SIG-M5 treated with dmso at 0.1 percent for 504 hours (cell line): ENCODE results near the gene IL22RA2.
"Not testable (repeated sequence)": the region's sequence is repeated elsewhere in the genome, so short reads cannot be mapped to it uniquely, and the experiment has no call there.

Experiments
- DNase-seq: peaks from one replicate; lab custom pipeline; 2025; ENCODE audit not compliant: unreplicated experiment; lab: John Stamatoyannopoulos, UW

IL22RA2 gene

GRCh38 chr6:137126875-137127485 is 46.5 kb downstream of the IL22RA2 start:
- no peak for DNase-seq

- no peak for DNase-seq
Observed at GRCh38 chr6:137123078-137123477, 50.4 kb downstream of the IL22RA2 start.

- DNase-seq: no peak
Observed at GRCh38 chr6:137122612-137123011, 50.8 kb downstream of the IL22RA2 start.

GRCh38 chr6:137121401-137121997 is 51.9 kb downstream of the IL22RA2 start:
- DNase-seq: no peak

GRCh38 chr6:137120748-137121147 is 52.7 kb downstream of the IL22RA2 start:
- no peak for DNase-seq

- DNase-seq: no peak
Observed at GRCh38 chr6:137119196-137120104, 54.0 kb downstream of the IL22RA2 start.

GRCh38 chr6:137117581-137117980 is 55.9 kb downstream of the IL22RA2 start:
- DNase-seq: no peak

GRCh38 chr6:137116807-137117206 is 56.6 kb downstream of the IL22RA2 start:
- DNase-seq: no peak

GRCh38 chr6:137115658-137116057 is 57.8 kb downstream of the IL22RA2 start:
- no peak for DNase-seq

- no peak for DNase-seq
Observed at GRCh38 chr6:137112067-137112355, 61.4 kb downstream of the IL22RA2 start.

GRCh38 chr6:137111296-137112066 is 62.0 kb downstream of the IL22RA2 start:
- no peak for DNase-seq

- DNase-seq: no peak
Observed at GRCh38 chr6:137107767-137108105, 65.7 kb downstream of the IL22RA2 start.

- DNase-seq: not testable (repeated sequence)
Observed at GRCh38 chr6:137107047-137107766, 66.2 kb downstream of the IL22RA2 start.

- DNase-seq: no peak
Observed at GRCh38 chr6:137106183-137106582, 67.3 kb downstream of the IL22RA2 start.

GRCh38 chr6:137105375-137105774 is 68.1 kb downstream of the IL22RA2 start:
- no peak for DNase-seq

- DNase-seq: no peak
Observed at GRCh38 chr6:137104926-137105325, 68.5 kb downstream of the IL22RA2 start.

- DNase-seq: no peak
Observed at GRCh38 chr6:137102851-137103492, 70.5 kb downstream of the IL22RA2 start.

GRCh38 chr6:137102050-137102848 is 71.2 kb downstream of the IL22RA2 start:
- no peak for DNase-seq

- no peak for DNase-seq
Observed at GRCh38 chr6:137099689-137100403, 73.6 kb downstream of the IL22RA2 start.
